K562 (cell line): Measurements from ENCODE around the gene GFI1B. TPM values are rescaled to one million over a fixed set of nuclear protein-coding genes. Genes with fewer than 3 reads are reported as not detected.

Experiments
- STAG1 ChIP-seq: sonication (generic); formaldehyde crosslinking; IDR thresholded peaks from 2 replicates; pipeline ENCODE4 v1.5.0; 2020; ENCODE audit warnings: missing genetic modification reagents, borderline replicate concordance
- polyA plus RNA-seq, 8 experiments: library from polyadenylated mRNA; depleted of rRNA in 4 of 8; stranded (reverse) in 5 of 8; unstranded in 3 of 8; fragments of >200 nt; fragmentation: Nextera tagmentation in 2 of 8; fragmentation: Illumina TruSeq in 1 of 8; extraction: Ambion mirVana in 2 of 8; extraction: Trizol in 1 of 8; gene quantifications; 2 replicates each; pipeline versions ENCODE4 v1.2.1 to v1.2.3, GENCODE V29; 2011 to 2014; ENCODE audit warnings: inconsistent platforms in 1 of 8, missing spikeins in 1 of 8
- total RNA-seq, 7 experiments: library from RNA; depleted of rRNA in 6 of 7; stranded (reverse); fragments of >200 nt in 6 of 7; fragmentation: Illumina TruSeq in 2 of 7; extraction: Trizol in 2 of 7; gene quantifications; 2 replicates each; pipeline versions ENCODE4 v1.2.1 to v1.2.3, GENCODE V29; 2011 to 2021; ENCODE audit warnings: low replicate concordance in 1 of 7
- TF ChIP-seq, protein P1 (sequence below): fragments of 450-650 bp; IDR thresholded peaks from 2 replicates; pipeline ENCODE4 v1.6.1; 2016; ENCODE audit warnings: mild to moderate bottlenecking, moderate library complexity
- TF ChIP-seq, protein P2 (sequence below), 2 experiments: fragments of 450-650 bp; IDR thresholded peaks; 2 replicates each; pipeline ENCODE4 v1.6.1; 2016; ENCODE audit warnings: mild to moderate bottlenecking in 2 of 2, borderline replicate concordance in 1 of 2, low read depth in 1 of 2, moderate library complexity in 1 of 2

Gene GFI1B
- total and polyA plus RNA-seq, 9 of the 15 experiments (the other 6 are each of a cell fraction or from before 2014, with no cell fraction given) = 8.0 to 75.7 (median 34.5) TPM

DNA sequence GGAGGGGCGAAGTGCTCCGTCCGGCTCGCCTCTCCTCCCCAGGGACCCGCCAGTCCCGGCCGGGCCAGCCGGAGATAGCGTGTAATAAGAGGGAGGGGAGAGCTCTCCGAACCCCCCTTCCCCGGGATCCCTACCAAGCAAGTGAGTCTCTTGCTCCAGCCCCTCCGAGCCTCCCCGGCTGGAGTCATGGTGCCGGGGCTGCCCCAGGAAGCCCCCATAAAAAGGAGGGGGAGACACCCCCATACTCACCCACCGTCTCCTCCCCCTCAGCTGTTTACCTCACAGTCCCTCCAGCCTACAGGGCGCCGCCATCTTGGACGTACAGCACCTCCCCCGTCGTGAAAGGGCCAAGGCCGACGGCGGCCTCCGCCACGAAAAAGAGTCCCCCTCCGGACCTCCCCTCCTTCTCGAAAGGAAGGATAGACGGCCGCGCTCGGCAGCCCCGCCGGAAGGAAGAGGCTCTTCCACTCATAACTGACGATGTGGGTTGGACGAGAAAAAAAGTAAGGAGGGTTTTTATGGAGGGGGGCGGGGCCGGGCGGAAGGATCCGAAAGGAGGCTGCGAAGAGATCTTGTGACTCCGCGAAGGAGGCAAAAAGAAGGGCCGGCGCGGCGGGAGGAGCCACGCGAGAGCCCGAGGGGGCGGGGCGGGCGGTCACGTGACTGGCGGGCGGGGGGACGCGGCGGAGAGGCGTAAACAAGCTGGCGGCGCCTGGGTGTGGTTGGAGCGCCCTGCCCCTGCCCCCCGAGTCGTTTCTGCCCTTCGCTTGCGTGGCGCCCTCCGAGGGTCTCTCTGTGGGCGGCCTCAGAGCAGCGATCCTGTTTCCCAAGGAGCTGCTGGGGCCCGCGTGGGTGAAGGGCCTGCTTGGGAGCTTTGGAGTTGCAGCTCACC lies 34.0 kb upstream of the GFI1B start, which contains the start of gene TSC1 (continued):
- TF ChIP-seq, protein P1, sequence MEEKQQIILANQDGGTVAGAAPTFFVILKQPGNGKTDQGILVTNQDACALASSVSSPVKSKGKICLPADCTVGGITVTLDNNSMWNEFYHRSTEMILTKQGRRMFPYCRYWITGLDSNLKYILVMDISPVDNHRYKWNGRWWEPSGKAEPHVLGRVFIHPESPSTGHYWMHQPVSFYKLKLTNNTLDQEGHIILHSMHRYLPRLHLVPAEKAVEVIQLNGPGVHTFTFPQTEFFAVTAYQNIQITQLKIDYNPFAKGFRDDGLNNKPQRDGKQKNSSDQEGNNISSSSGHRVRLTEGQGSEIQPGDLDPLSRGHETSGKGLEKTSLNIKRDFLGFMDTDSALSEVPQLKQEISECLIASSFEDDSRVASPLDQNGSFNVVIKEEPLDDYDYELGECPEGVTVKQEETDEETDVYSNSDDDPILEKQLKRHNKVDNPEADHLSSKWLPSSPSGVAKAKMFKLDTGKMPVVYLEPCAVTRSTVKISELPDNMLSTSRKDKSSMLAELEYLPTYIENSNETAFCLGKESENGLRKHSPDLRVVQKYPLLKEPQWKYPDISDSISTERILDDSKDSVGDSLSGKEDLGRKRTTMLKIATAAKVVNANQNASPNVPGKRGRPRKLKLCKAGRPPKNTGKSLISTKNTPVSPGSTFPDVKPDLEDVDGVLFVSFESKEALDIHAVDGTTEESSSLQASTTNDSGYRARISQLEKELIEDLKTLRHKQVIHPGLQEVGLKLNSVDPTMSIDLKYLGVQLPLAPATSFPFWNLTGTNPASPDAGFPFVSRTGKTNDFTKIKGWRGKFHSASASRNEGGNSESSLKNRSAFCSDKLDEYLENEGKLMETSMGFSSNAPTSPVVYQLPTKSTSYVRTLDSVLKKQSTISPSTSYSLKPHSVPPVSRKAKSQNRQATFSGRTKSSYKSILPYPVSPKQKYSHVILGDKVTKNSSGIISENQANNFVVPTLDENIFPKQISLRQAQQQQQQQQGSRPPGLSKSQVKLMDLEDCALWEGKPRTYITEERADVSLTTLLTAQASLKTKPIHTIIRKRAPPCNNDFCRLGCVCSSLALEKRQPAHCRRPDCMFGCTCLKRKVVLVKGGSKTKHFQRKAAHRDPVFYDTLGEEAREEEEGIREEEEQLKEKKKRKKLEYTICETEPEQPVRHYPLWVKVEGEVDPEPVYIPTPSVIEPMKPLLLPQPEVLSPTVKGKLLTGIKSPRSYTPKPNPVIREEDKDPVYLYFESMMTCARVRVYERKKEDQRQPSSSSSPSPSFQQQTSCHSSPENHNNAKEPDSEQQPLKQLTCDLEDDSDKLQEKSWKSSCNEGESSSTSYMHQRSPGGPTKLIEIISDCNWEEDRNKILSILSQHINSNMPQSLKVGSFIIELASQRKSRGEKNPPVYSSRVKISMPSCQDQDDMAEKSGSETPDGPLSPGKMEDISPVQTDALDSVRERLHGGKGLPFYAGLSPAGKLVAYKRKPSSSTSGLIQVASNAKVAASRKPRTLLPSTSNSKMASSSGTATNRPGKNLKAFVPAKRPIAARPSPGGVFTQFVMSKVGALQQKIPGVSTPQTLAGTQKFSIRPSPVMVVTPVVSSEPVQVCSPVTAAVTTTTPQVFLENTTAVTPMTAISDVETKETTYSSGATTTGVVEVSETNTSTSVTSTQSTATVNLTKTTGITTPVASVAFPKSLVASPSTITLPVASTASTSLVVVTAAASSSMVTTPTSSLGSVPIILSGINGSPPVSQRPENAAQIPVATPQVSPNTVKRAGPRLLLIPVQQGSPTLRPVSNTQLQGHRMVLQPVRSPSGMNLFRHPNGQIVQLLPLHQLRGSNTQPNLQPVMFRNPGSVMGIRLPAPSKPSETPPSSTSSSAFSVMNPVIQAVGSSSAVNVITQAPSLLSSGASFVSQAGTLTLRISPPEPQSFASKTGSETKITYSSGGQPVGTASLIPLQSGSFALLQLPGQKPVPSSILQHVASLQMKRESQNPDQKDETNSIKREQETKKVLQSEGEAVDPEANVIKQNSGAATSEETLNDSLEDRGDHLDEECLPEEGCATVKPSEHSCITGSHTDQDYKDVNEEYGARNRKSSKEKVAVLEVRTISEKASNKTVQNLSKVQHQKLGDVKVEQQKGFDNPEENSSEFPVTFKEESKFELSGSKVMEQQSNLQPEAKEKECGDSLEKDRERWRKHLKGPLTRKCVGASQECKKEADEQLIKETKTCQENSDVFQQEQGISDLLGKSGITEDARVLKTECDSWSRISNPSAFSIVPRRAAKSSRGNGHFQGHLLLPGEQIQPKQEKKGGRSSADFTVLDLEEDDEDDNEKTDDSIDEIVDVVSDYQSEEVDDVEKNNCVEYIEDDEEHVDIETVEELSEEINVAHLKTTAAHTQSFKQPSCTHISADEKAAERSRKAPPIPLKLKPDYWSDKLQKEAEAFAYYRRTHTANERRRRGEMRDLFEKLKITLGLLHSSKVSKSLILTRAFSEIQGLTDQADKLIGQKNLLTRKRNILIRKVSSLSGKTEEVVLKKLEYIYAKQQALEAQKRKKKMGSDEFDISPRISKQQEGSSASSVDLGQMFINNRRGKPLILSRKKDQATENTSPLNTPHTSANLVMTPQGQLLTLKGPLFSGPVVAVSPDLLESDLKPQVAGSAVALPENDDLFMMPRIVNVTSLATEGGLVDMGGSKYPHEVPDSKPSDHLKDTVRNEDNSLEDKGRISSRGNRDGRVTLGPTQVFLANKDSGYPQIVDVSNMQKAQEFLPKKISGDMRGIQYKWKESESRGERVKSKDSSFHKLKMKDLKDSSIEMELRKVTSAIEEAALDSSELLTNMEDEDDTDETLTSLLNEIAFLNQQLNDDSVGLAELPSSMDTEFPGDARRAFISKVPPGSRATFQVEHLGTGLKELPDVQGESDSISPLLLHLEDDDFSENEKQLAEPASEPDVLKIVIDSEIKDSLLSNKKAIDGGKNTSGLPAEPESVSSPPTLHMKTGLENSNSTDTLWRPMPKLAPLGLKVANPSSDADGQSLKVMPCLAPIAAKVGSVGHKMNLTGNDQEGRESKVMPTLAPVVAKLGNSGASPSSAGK = peak; percentile 33; the same call in 1 of the 2 replicates
- TF ChIP-seq, protein P2, sequence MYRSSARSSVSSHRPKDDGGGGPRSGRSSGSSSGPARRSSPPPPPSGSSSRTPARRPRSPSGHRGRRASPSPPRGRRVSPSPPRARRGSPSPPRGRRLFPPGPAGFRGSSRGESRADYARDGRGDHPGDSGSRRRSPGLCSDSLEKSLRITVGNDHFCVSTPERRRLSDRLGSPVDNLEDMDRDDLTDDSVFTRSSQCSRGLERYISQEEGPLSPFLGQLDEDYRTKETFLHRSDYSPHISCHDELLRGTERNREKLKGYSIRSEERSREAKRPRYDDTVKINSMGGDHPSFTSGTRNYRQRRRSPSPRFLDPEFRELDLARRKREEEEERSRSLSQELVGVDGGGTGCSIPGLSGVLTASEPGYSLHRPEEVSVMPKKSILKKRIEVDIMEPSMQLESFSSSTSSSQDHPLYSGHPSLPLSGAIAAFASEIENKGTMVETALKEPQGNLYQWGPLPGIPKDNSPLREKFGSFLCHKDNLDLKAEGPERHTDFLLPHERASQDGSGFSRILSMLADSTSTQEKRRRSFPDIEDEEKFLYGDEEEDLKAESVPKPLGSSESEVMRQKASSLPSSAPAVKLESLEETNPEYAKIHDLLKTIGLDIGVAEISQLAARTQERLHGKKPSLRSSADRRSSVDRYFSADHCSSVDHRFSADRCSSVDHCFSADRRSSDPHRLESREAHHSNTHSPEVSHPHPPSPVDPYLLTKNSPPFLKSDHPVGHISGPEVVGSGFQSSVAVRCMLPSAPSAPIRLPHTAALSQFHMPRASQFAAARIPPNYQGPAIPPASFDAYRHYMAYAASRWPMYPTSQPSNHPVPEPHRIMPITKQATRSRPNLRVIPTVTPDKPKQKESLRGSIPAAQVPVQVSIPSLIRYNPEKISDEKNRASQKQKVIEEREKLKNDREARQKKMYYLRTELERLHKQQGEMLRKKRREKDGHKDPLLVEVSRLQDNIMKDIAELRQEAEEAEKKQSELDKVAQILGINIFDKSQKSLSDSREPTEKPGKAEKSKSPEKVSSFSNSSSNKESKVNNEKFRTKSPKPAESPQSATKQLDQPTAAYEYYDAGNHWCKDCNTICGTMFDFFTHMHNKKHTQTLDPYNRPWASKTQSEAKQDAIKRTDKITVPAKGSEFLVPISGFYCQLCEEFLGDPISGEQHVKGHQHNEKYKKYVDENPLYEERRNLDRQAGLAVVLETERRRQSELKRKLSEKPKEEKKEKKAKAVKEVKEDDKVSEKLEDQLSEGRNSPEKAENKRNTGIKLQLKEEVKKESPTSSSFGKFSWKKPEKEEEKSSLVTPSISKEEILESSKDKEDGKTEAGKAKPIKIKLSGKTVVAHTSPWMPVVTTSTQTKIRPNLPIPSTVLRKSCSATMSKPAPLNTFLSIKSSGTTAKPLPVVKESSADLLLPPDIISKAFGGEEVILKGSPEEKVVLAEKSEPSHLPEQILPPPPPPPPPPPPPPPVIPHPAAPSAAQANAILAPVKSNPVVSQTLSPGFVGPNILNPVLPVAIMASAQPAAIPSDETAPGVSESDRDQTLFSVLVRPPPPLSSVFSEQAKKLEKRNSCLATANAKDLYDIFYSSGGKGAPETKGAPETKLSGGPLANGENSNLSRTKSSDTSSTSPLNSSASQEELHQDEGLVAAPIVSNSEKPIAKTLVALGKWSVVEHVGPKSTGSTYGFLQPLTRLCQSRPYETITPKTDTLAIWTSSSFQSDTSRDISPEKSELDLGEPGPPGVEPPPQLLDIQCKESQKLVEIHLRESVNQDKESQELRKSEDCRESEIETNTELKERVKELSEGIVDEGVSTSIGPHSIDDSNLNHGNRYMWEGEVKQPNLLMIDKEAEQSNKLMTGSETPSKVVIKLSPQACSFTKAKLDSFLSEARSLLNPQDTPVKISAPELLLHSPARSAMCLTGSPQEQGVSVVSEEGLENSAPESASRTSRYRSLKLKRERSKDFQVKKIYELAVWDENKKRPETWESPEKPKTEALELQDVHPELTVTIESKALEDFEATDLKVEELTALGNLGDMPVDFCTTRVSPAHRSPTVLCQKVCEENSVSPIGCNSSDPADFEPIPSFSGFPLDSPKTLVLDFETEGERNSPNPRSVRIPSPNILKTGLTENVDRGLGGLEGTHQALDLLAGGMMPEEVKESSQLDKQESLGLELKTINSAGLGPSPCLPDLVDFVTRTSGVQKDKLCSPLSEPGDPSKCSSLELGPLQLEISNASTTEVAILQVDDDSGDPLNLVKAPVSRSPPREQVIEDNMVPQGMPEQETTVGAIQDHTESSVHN (IDR thresholded peaks at IDR 0.05; ENCODE audit: borderline replicate concordance in 1 of 2, low read depth in 1 of 2) = peak in 1 of 2 experiments; percentile 78; a peak in 2 of 4 replicates
- no peak for TF ChIP-seq STAG1 (CRISPR knock-in tag)
